Adrenal gland (tissue), 12 donors: ENCODE results near the gene THRB. TPM values are rescaled to one million over a fixed set of nuclear protein-coding genes. Genes with fewer than 3 reads are reported as not detected.

Source experiments
- DNase-seq, 7 donors: peaks; one replicate each; pipeline ENCODE4 v3.0.0-alpha.2; 2019 to 2020
- H3K27ac ChIP-seq, 5 donors: fragments of 200-600 bp; sonication (generic) in 4 of 5; 1 replicate in 3 of 5; 2 replicates in 2 of 5; pipeline versions ENCODE4 v1.5.1 to v1.8.0; 2016 to 2020; ENCODE audit warnings: mild to moderate bottlenecking in 1 of 5
- H3K27me3 ChIP-seq: fragments of 200-600 bp; 2 replicates; pipeline ENCODE4 v1.8.0; 2021
- H3K36me3 ChIP-seq, 2 donors: fragments of 200-600 bp; replicated peaks in 1 of 2; 1 replicate in 1 of 2; 2 replicates in 1 of 2; pipeline versions ENCODE4 v1.5.1 to v1.8.0; 2018 to 2022
- H3K4me1 ChIP-seq, 2 donors: fragments of 200-600 bp; replicated peaks in 1 of 2; 1 replicate in 1 of 2; 2 replicates in 1 of 2; pipeline versions ENCODE4 v1.5.1 to v1.8.0; 2018 to 2021
- H3K4me3 ChIP-seq, 4 donors: fragments of 200-600 bp; sonication (generic) in 3 of 4; one replicate each; pipeline ENCODE4 v1.5.1; 2016 to 2018
- H3K9me3 ChIP-seq, 3 donors: fragments of 200-600 bp; sonication (generic) in 1 of 3; replicated peaks in 1 of 3; 1 replicate in 2 of 3; 2 replicates in 1 of 3; pipeline versions ENCODE4 v1.5.1 to v1.8.0; 2016 to 2021
- POLR2A ChIP-seq, 2 donors: fragments of 450-650 bp; IDR thresholded peaks; one replicate each; pipeline ENCODE4 v1.6.1; 2017; ENCODE audit warnings: antibody characterized with exemption in 2 of 2, mild to moderate bottlenecking in 2 of 2, moderate library complexity in 1 of 2
- WGBS, 4 donors: extraction: QIAGEN DNeasy Blood & Tissue Kit in 2 of 4; methylation state at CpG; one replicate each; pipeline versions ENCODE4 v1.1.5 to v1.1.7; 2013 to 2017; 5-methylcytosine and 5-hydroxymethylcytosine counted together
- intact Hi-C, 2 donors: fragments of 100-400 bp; cut with DNase I; formaldehyde crosslinking; loops; one replicate each; pipeline versions ENCODE4 v1.14.1 to v1.15.0; 2022 to 2023
- polyA plus RNA-seq, 3 donors: library from polyadenylated mRNA; stranded (reverse); fragments of 200-250 nt in 2 of 3; fragments of 350-450 nt in 1 of 3; fragmentation: Illumina TruSeq in 1 of 3; extraction: RNeasy Lipid Tissue Mini Kit (QIAGEN cat#74804) in 1 of 3; gene quantifications; one replicate each; pipeline ENCODE4 v1.2.3, GENCODE V29; 2013 to 2014
- total RNA-seq, 9 donors: library from RNA; depleted of rRNA in 4 of 9; stranded (reverse); fragments of >200 nt in 4 of 9; fragments of 120-200 nt in 1 of 9; fragmentation: NEBNext Ultra II Directional in 1 of 9; extraction: Animal tissue kit (Norgen Biotek cat#: 25700) in 1 of 9; gene quantifications; one replicate each; pipeline versions ENCODE4 v1.1.0 to v1.2.4, GENCODE V29; 2013 to 2023
- TF ChIP-seq, protein P1 (sequence below), 6 experiments: fragments of 450-650 bp in 4 of 6; fragments of 200-600 bp in 2 of 6; sonication (generic) in 1 of 6; IDR thresholded peaks; 1 replicate in 5 of 6; 2 replicates in 1 of 6; pipeline versions ENCODE4 v1.5.1 to v1.8.0; 2016 to 2021; ENCODE audit warnings: antibody characterized with exemption in 6 of 6, mild to moderate bottlenecking in 2 of 6, moderate library complexity in 1 of 6
- donor health status: healthy with polysubstance abuse.
- donor health status: Bipolar disorder and iron deficiency.
- donor health status: DM: yes; HTN: yes; CAD: no.
- donor health status: DM: no; HTN: no; CAD: no.
- donor health status: DM: no; HTN: no; CAD: no.
- donor health status: DM: yes; HTN: yes; CAD: no.

Gene THRB
- total and polyA plus RNA-seq, 12 donors = 3.0 to 30.7 (median 13.5) TPM

DNA sequence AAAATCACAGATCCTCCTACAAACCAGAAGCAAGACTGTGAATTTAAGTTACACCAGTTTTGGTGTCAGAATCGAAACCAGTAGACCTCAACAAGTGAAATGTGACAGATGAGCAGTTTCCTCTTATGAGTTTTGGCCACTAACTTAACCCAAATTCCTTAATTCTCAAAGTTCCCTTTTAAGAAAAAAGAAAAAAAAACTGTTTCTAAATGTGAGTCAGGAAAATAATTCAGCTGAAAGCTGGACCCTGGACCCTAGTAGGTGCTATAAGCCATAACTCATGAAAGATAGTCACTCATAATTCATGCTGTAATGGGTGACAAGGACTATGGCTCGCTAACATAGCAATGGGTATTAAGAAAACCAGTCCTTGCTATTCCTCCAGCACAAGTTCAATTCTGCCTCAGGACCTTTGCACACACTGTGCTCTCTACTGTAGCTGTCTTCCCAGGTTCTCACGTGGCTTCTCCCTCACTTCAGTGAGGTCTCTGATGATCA lies 9.0 kb upstream of the THRB start:
- peaks cover 0 to 10% of the 10 kb centered on the region in 2 donors for H3K4me1 ChIP-seq
- no peaks in the 10 kb centered on the region for H3K9me3 ChIP-seq
- no peak for DNase-seq
- intact Hi-C loops = no loop called here
- TF ChIP-seq, protein P1, sequence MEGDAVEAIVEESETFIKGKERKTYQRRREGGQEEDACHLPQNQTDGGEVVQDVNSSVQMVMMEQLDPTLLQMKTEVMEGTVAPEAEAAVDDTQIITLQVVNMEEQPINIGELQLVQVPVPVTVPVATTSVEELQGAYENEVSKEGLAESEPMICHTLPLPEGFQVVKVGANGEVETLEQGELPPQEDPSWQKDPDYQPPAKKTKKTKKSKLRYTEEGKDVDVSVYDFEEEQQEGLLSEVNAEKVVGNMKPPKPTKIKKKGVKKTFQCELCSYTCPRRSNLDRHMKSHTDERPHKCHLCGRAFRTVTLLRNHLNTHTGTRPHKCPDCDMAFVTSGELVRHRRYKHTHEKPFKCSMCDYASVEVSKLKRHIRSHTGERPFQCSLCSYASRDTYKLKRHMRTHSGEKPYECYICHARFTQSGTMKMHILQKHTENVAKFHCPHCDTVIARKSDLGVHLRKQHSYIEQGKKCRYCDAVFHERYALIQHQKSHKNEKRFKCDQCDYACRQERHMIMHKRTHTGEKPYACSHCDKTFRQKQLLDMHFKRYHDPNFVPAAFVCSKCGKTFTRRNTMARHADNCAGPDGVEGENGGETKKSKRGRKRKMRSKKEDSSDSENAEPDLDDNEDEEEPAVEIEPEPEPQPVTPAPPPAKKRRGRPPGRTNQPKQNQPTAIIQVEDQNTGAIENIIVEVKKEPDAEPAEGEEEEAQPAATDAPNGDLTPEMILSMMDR (IDR thresholded peaks at IDR 0.05) = no peak
- no peak for TF ChIP-seq POLR2A (IDR thresholded peaks at IDR 0.05)
- H3K36me3 ChIP-seq = no peaks in the 10 kb centered on the region
- H3K27ac ChIP-seq = no peak overlapping the region
- 73 to 90% (median 89%) methylated on average over 3 of the region's 3 CpGs for WGBS, 4 donors
- H3K4me3 ChIP-seq = no peak overlapping the region
- no peaks in the 10 kb centered on the region for H3K27me3 ChIP-seq

DNA sequence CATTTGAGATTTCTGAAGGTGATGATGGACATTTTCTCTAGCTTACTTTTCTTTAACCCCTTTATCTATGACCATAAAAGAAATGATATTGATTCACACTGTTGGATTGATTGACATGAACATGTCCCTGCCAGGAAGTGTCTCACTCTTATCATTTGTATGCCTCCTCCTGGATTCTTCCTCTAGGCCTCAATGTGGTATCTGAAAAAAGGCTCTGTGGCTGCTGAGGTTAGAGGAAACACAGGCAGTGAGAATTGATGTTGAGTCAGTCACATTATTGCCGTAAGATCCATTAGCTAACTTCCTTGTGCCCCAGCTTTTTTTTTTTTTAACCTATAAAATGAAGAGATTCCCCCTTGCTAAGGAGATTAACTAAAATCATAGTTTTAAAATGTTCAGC lies 8.0 kb upstream of the THRB start:
- Histone ChIP-seq H3K4me3 (no peak overlapping the region), H3K4me1 (peaks cover 0 to under 1% of the 10 kb centered on the region in 2 donors), H3K36me3 (no peaks in the 10 kb centered on the region), H3K27me3 (no peaks in the 10 kb centered on the region), H3K27ac (no peak overlapping the region), H3K9me3 (no peaks in the 10 kb centered on the region)
- DNase-seq = no peak
- no peak for TF ChIP-seq POLR2A (IDR thresholded peaks at IDR 0.05)
- TF ChIP-seq, protein P1 (IDR thresholded peaks at IDR 0.05) = no peak
- 62 to 81% (median 73%) methylated on average over 1 of the region's 1 CpG for WGBS, 4 donors
- intact Hi-C loops = no loop called here

DNA sequence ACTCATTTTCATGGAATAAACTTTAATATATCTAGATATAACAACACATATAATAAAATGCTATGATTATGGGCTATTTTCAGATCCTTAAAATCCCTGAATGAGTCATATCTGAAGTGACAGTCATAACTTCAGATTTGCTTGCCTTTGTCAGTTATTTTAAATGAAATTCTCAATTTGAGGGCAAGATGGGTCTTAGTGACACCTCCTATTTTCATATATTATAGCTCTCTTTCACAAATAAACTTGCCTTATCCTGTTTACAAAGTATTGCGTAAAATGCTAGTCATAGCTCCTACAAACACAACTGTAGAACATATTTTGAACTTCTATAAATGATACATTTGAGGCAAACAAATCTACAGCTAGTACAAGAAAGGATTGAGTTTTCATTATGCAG lies 6.2 kb upstream of the THRB start:
- WGBS, 4 donors = 94 to 100% (median 97%) methylated on average over 1 of the region's 1 CpG
- no peak for DNase-seq
- Histone ChIP-seq H3K27ac (no peak overlapping the region), H3K4me3 (no peak overlapping the region), H3K4me1 (peaks cover 0 to 7% of the 10 kb centered on the region in 2 donors), H3K27me3 (no peaks in the 10 kb centered on the region), H3K36me3 (no peaks in the 10 kb centered on the region), H3K9me3 (no peaks in the 10 kb centered on the region)
- no peak for TF ChIP-seq POLR2A (IDR thresholded peaks at IDR 0.05)
- TF ChIP-seq, protein P1 (IDR thresholded peaks at IDR 0.05) = no peak
- intact Hi-C loops = no loop called here

DNA sequence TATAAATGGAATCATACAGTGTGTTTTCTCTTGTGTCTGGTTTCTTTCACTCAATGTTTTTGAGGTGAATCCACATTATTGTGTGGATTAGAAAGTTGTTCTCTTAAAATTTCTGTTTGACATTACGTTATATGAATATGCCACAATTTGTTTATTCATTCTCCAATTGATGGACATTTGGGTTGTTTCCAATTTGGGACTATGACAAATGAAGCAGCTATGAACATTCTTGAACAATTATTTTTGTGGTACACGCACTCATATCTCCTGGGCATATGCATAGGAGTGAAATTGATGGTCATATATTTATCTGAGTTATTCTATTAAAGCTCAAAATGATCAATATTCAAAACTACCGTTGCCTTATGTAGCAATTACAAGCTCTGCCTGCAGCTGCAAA lies 5.3 kb upstream of the THRB start:
- WGBS, 4 donors = 83 to 92% (median 85%) methylated on average over 3 of the region's 3 CpGs
- no peak for TF ChIP-seq POLR2A (IDR thresholded peaks at IDR 0.05)
- TF ChIP-seq, protein P1 (IDR thresholded peaks at IDR 0.05) = no peak

More for the DNA sequence above, 5.3 kb upstream of the THRB start:
- Histone ChIP-seq H3K36me3 (no peaks in the 10 kb centered on the region), H3K27me3 (no peaks in the 10 kb centered on the region), H3K9me3 (no peaks in the 10 kb centered on the region), H3K27ac (no peak overlapping the region), H3K4me1 (peaks cover 0 to 8% of the 10 kb centered on the region in 2 donors), H3K4me3 (no peak overlapping the region)
- no peak for DNase-seq
- intact Hi-C loops = loop anchor here in 1 of 2 donors (10.0 kb wide), 1 partner anchor 235 kb away; no protein-coding TSS in a partner anchor
